ENCODE measurements around the gene CYFIP2.
A peak's percentile ranks its signal among the peaks of the same experiment; 100 is the strongest.

CYFIP2 gene

GRCh38 chr5:157390133-157390532, 124.2 kb downstream of the CYFIP2 start:
- no peak; the same call in 2 of the 3 replicates for ATAC-seq
- TF ChIP-seq ZNF8 (CRISPR knock-in tag; IDR thresholded peaks at IDR 0.05) (no peak), ZNF565 (CRISPR knock-in tag; conservative IDR thresholded peaks at IDR 0.05; ENCODE audit: low read depth) (no peak), OSR1 (CRISPR knock-in tag; IDR thresholded peaks at IDR 0.05) (no peak), ZC3H10 (CRISPR knock-in tag; IDR thresholded peaks at IDR 0.05) (no peak), ISL1 (CRISPR knock-in tag; IDR thresholded peaks at IDR 0.05) (no peak), ARNTL (CRISPR knock-in tag; IDR thresholded peaks at IDR 0.05; ENCODE audit: borderline replicate concordance, low read depth) (no peak), GLIS3 (CRISPR knock-in tag; IDR thresholded peaks at IDR 0.05) (no peak), TCF4 (CRISPR knock-in tag; IDR thresholded peaks at IDR 0.05; ENCODE audit: borderline replicate concordance) (no peak), ZFP30 (CRISPR knock-in tag; IDR thresholded peaks at IDR 0.05) (no peak)
- TF ChIP-seq, protein P1, sequence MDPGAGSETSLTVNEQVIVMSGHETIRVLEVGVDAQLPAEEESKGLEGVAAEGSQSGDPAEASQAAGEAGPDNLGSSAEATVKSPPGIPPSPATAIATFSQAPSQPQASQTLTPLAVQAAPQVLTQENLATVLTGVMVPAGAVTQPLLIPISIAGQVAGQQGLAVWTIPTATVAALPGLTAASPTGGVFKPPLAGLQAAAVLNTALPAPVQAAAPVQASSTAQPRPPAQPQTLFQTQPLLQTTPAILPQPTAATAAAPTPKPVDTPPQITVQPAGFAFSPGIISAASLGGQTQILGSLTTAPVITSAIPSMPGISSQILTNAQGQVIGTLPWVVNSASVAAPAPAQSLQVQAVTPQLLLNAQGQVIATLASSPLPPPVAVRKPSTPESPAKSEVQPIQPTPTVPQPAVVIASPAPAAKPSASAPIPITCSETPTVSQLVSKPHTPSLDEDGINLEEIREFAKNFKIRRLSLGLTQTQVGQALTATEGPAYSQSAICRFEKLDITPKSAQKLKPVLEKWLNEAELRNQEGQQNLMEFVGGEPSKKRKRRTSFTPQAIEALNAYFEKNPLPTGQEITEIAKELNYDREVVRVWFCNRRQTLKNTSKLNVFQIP (CRISPR knock-in tag; IDR thresholded peaks at IDR 0.05; ENCODE audit: borderline replicate concordance, low read depth), result no peak
- TF ChIP-seq, protein P2, sequence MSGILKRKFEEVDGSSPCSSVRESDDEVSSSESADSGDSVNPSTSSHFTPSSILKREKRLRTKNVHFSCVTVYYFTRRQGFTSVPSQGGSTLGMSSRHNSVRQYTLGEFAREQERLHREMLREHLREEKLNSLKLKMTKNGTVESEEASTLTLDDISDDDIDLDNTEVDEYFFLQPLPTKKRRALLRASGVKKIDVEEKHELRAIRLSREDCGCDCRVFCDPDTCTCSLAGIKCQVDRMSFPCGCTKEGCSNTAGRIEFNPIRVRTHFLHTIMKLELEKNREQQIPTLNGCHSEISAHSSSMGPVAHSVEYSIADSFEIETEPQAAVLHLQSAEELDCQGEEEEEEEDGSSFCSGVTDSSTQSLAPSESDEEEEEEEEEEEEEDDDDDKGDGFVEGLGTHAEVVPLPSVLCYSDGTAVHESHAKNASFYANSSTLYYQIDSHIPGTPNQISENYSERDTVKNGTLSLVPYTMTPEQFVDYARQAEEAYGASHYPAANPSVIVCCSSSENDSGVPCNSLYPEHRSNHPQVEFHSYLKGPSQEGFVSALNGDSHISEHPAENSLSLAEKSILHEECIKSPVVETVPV (CRISPR knock-in tag; IDR thresholded peaks at IDR 0.05), result no peak
- TF ChIP-seq, protein P3, sequence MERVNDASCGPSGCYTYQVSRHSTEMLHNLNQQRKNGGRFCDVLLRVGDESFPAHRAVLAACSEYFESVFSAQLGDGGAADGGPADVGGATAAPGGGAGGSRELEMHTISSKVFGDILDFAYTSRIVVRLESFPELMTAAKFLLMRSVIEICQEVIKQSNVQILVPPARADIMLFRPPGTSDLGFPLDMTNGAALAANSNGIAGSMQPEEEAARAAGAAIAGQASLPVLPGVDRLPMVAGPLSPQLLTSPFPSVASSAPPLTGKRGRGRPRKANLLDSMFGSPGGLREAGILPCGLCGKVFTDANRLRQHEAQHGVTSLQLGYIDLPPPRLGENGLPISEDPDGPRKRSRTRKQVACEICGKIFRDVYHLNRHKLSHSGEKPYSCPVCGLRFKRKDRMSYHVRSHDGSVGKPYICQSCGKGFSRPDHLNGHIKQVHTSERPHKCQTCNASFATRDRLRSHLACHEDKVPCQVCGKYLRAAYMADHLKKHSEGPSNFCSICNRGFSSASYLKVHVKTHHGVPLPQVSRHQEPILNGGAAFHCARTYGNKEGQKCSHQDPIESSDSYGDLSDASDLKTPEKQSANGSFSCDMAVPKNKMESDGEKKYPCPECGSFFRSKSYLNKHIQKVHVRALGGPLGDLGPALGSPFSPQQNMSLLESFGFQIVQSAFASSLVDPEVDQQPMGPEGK (CRISPR knock-in tag; IDR thresholded peaks at IDR 0.05; ENCODE audit: borderline replicate concordance), result no peak

DNA sequence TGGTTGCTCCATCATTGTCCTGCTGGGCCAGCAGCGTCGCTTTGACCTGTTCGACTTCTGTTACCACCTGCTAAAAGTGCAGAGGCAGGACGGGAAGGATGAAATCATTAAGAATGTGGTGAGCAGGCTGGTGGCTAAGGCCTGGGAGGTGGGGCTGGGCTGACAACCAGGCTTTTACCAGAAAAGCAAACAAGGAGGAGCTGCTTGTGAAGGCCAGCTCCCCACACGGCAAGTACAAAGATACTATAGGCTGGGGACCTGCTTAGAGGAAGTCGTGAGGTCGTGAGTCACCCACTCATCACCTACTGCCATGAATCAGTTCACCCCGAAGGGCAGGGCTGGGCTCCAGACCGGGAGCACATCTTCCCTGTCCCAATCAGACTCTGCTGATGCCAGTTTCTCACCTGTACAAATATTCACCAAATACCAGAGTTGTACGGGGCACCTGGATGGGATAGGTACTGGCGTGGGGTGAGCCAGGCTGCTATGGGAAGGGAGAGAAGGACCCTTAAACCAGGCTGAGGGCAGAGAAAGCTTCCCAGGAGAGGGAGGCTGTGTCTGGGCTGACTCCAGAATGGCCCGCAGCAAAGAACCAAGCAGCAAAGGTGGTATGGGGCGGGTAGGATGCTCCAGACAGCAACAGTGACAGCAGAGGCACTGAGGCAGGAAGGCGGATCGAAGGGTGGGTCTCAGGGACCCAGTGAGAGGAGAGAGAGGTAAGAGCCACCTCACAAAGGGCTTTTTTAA, 124.8 kb downstream of the CYFIP2 start:
- ATAC-seq, result peak; percentile 72

More for the DNA sequence above, 124.8 kb downstream of the CYFIP2 start:
- no peak for TF ChIP-seq ESRRG (CRISPR knock-in tag; IDR thresholded peaks at IDR 0.05)
- TF ChIP-seq ZNF70 (CRISPR knock-in tag; IDR thresholded peaks at IDR 0.05), result no peak
- TF ChIP-seq TOX (CRISPR knock-in tag; IDR thresholded peaks at IDR 0.05; ENCODE audit: borderline replicate concordance), result no peak
- TF ChIP-seq ZFP3 (CRISPR knock-in tag; IDR thresholded peaks at IDR 0.05), result no peak
- no peak for TF ChIP-seq ARNTL (CRISPR knock-in tag; IDR thresholded peaks at IDR 0.05; ENCODE audit: borderline replicate concordance, low read depth)
- TF ChIP-seq GLIS3 (CRISPR knock-in tag; IDR thresholded peaks at IDR 0.05), result no peak
- TF ChIP-seq BACH2 (CRISPR knock-in tag; IDR thresholded peaks at IDR 0.05; ENCODE audit: borderline replicate concordance), result no peak
- TF ChIP-seq, protein P3 (CRISPR knock-in tag; IDR thresholded peaks at IDR 0.05; ENCODE audit: borderline replicate concordance), result no peak
- TF ChIP-seq, protein P2 (CRISPR knock-in tag; IDR thresholded peaks at IDR 0.05), result no peak
- TF ChIP-seq, protein P1 (CRISPR knock-in tag; IDR thresholded peaks at IDR 0.05; ENCODE audit: borderline replicate concordance, low read depth), result no peak
- TF ChIP-seq TSHZ2 (CRISPR knock-in tag; IDR thresholded peaks at IDR 0.05), result no peak
- no peak for TF ChIP-seq SNAI2 (CRISPR knock-in tag; IDR thresholded peaks at IDR 0.05)
- TF ChIP-seq ZNF565 (CRISPR knock-in tag; conservative IDR thresholded peaks at IDR 0.05; ENCODE audit: low read depth), result no peak
- no peak for TF ChIP-seq RARB (CRISPR knock-in tag; IDR thresholded peaks at IDR 0.05)
- no peak for TF ChIP-seq TCF4 (CRISPR knock-in tag; IDR thresholded peaks at IDR 0.05; ENCODE audit: borderline replicate concordance)
- TF ChIP-seq ZC3H10 (CRISPR knock-in tag; IDR thresholded peaks at IDR 0.05), result no peak
- TF ChIP-seq PPARA (CRISPR knock-in tag; IDR thresholded peaks at IDR 0.05; ENCODE audit: borderline replicate concordance), result no peak
- TF ChIP-seq ZNF8 (CRISPR knock-in tag; IDR thresholded peaks at IDR 0.05), result no peak
- TF ChIP-seq OSR1 (CRISPR knock-in tag; IDR thresholded peaks at IDR 0.05), result no peak
- TF ChIP-seq CSDC2 (CRISPR knock-in tag; IDR thresholded peaks at IDR 0.05), result no peak

All from SK-N-SH treated with all-trans-retinoic acid at 6 μM for 48 hours (cell line).